B cell (primary cell): Measurements from ENCODE around the gene BTNL8.
"Not testable (repeated sequence)": the region's sequence is repeated elsewhere in the genome, so short reads cannot be mapped to it uniquely, and the experiment has no call there.

Experiments used
- EZH2 ChIP-seq: IDR thresholded peaks from 2 replicates; pipeline ENCODE4 v1.6.1; 2012; ENCODE audit warnings: borderline replicate concordance, low read depth, mild to moderate bottlenecking, moderate library complexity, low read length; ENCODE audit not compliant: insufficient read depth, poor library complexity, severe bottlenecking
- TF ChIP-seq, protein P1 (sequence below): fragments of 200-600 bp; IDR thresholded peaks from one replicate; pipeline ENCODE4 v1.8.0; 2022; ENCODE audit warnings: antibody characterized with exemption, mild to moderate bottlenecking

DNA sequence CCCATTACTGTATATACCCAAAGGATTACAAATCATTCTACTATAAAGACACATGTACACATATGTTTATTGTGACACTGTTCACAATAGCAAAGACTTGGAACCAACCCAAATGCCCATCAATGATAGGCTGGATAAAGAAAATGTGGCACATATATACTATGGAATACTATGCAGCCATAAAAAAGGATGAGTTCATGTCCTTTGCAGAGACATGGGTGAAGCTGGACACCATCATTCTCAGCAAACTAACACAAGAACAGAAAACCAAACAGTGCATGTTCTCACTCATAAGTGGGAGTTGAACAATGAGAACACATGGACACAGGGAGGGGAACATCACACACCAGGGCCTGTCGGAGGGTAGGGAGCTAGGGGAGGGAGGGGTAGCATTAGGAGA lies 3.6 kb upstream of the BTNL8 start:
- TF ChIP-seq, protein P1, sequence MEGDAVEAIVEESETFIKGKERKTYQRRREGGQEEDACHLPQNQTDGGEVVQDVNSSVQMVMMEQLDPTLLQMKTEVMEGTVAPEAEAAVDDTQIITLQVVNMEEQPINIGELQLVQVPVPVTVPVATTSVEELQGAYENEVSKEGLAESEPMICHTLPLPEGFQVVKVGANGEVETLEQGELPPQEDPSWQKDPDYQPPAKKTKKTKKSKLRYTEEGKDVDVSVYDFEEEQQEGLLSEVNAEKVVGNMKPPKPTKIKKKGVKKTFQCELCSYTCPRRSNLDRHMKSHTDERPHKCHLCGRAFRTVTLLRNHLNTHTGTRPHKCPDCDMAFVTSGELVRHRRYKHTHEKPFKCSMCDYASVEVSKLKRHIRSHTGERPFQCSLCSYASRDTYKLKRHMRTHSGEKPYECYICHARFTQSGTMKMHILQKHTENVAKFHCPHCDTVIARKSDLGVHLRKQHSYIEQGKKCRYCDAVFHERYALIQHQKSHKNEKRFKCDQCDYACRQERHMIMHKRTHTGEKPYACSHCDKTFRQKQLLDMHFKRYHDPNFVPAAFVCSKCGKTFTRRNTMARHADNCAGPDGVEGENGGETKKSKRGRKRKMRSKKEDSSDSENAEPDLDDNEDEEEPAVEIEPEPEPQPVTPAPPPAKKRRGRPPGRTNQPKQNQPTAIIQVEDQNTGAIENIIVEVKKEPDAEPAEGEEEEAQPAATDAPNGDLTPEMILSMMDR = not testable (repeated sequence)
- not testable (repeated sequence) for TF ChIP-seq EZH2
